Adrenal gland (tissue), 5 donors: ENCODE data around the gene PSTPIP2.

Experiments
- POLR2A ChIP-seq, 2 donors: fragments of 450-650 bp; IDR thresholded peaks; one replicate each; pipeline ENCODE4 v1.6.1; 2017; ENCODE audit warnings: antibody characterized with exemption in 2 of 2, mild to moderate bottlenecking in 2 of 2, moderate library complexity in 1 of 2
- TF ChIP-seq, protein P1 (sequence below), 6 experiments: fragments of 450-650 bp in 4 of 6; fragments of 200-600 bp in 2 of 6; sonication (generic) in 1 of 6; IDR thresholded peaks; 1 replicate in 5 of 6; 2 replicates in 1 of 6; pipeline versions ENCODE4 v1.5.1 to v1.8.0; 2016 to 2021; ENCODE audit warnings: antibody characterized with exemption in 6 of 6, mild to moderate bottlenecking in 2 of 6, moderate library complexity in 1 of 6
- donor health status: DM: no; HTN: no; CAD: no.

- TF ChIP-seq, protein P1, sequence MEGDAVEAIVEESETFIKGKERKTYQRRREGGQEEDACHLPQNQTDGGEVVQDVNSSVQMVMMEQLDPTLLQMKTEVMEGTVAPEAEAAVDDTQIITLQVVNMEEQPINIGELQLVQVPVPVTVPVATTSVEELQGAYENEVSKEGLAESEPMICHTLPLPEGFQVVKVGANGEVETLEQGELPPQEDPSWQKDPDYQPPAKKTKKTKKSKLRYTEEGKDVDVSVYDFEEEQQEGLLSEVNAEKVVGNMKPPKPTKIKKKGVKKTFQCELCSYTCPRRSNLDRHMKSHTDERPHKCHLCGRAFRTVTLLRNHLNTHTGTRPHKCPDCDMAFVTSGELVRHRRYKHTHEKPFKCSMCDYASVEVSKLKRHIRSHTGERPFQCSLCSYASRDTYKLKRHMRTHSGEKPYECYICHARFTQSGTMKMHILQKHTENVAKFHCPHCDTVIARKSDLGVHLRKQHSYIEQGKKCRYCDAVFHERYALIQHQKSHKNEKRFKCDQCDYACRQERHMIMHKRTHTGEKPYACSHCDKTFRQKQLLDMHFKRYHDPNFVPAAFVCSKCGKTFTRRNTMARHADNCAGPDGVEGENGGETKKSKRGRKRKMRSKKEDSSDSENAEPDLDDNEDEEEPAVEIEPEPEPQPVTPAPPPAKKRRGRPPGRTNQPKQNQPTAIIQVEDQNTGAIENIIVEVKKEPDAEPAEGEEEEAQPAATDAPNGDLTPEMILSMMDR (IDR thresholded peaks at IDR 0.05): no peak
- TF ChIP-seq POLR2A (IDR thresholded peaks at IDR 0.05): peak; percentile 46 to 83
Observed at GRCh38 chr18:45967007-45967706, 104.9 kb downstream of the PSTPIP2 start, which contains the start of gene EPG5.
